NCI-H146 treated with DMSO at 0.1 percent for 48 hours (cell line): ENCODE measurements around the gene NSG1.
"Not testable (repeated sequence)": the region's sequence is repeated elsewhere in the genome, so short reads cannot be mapped to it uniquely, and the experiment has no call there.

Source experiments
- DNase-seq: peaks from one replicate; lab custom pipeline; 2025; ENCODE audit not compliant: unreplicated experiment; lab: John Stamatoyannopoulos, UW

The NSG1 gene

GRCh38 chr4:4415806-4416805 is 29.2 kb downstream of the NSG1 start:
- DNase-seq: no peak

DNA sequence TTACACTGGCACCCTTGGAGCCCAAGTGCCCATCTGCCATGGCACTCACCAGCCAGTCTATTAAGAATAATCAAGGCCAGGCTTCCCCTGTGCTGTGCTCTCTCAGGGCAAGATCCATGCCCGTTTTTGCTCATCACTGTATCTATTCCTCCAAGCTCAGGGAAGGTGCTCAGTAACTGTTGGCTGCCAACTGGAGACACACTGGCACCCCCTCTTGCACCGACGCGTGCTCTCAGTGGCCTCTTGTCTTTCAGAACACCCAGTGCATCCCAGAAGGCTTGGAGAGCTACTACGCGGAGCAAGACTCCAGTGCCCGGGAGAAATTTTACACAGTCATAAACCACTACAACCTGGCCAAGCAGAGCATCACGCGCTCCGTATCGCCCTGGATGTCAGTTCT is 30.1 kb downstream of the NSG1 start:
- DNase-seq: no peak

- DNase-seq: no peak
Observed at GRCh38 chr4:4417886-4418285, 31.0 kb downstream of the NSG1 start.

GRCh38 chr4:4418676-4419390 is 31.9 kb downstream of the NSG1 start:
- no peak for DNase-seq

GRCh38 chr4:4419896-4420295 is 33.0 kb downstream of the NSG1 start:
- DNase-seq: no peak

DNA sequence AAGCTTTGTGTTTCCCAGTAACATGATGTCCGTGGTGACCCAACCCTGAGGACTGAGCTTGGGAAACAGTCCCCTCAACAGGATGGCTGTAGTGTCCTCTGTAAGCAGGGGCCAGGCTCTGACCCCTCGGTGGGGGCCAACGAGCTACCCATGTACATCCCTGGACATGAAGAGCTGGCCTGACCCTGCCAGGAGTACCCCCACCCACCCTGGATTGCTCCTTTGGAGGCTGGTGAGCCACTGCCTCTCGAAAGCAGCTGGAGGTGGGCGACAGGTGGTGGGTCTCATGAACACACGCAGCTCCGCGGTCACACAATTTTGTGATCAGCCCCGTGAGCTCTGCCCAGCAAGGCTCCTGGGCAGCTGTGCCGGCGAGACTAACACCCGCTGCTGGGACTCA is 33.5 kb downstream of the NSG1 start:
- no peak for DNase-seq

GRCh38 chr4:4421356-4421755 is 34.5 kb downstream of the NSG1 start:
- DNase-seq: no peak

GRCh38 chr4:4422117-4422516 is 35.2 kb downstream of the NSG1 start:
- not testable (repeated sequence) for DNase-seq

GRCh38 chr4:4422856-4423499 is 36.1 kb downstream of the NSG1 start:
- no peak for DNase-seq

DNA sequence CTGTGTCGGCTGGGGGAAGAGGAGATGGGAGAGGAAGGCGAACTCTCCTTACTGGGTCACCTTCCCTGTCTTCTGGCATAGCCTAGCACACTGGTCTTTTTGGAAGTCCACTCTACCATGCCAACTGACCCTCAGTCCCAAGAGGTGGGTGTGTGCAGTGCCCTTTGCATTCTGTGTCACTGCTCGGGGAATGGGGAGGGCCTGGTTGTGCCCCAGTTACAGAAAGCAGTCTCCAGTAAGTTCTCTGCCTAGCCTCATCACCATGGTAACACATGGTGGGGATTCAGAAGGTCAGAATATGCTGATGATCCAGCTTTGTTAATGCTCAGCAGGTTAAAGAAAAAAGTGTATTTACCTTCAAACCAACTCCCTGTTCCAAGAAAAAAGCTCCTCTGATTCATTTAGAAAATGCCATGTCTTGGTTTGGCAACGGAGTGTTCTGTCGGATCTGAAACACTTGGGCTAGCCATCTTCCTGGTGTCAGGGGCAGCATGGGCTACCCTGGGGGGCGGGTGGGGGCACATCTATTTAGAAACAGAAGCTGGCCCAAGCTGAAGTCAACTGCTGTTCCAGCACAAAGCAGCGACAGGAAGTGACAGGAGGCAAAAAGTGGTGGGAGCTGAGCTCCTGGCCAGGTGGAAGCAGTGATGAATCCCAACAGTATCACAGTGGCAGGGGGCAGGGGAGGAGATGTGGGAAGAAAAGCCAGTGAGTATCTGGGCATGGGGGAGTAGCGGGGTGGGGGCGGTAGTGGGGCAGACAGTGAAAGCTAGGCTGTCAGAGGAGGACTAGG is 37.0 kb downstream of the NSG1 start:
- DNase-seq: no peak

- DNase-seq: no peak
Observed at GRCh38 chr4:4424499-4425115, 37.7 kb downstream of the NSG1 start.

- DNase-seq: no peak
Observed at GRCh38 chr4:4425119-4425690, 38.3 kb downstream of the NSG1 start.

GRCh38 chr4:4425696-4426095 is 38.8 kb downstream of the NSG1 start:
- no peak for DNase-seq

- no peak for DNase-seq
Observed at GRCh38 chr4:4426511-4427120, 39.7 kb downstream of the NSG1 start.

DNA sequence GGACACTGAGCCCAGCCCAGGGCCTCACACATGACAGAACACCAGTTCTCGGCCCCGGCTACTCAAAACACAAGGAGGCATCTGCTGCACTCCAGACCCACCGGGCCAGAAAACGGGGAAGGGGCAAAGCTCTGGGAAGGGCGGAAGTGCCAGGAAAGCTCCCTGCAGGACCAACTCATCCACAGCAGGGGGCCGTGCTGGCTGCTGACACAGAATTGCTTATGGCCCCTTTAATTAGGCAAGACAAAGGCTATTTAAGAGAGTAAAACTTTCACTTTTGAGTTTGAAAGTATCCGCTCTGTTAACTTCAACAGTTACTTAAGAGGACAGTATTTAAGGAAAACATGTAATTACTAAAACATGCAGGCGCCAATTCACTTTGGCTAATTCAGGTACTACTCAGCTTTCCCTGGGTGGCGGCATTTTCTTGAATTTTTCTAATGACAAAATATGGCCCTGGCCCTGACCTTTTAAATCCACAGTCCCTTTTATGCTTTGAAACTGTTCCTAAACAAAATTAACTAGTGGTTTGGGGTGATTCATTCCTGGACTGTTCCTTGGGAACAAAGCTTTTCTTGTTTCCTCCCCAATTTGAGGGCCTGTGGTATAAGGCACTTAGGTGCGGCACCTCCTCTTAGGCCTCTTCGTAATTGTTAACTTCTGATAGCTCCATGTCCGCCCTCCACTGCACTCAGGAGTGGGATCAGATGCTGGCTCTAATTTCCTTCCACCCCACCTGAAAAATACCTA is 40.4 kb downstream of the NSG1 start:
- DNase-seq: no peak

DNA sequence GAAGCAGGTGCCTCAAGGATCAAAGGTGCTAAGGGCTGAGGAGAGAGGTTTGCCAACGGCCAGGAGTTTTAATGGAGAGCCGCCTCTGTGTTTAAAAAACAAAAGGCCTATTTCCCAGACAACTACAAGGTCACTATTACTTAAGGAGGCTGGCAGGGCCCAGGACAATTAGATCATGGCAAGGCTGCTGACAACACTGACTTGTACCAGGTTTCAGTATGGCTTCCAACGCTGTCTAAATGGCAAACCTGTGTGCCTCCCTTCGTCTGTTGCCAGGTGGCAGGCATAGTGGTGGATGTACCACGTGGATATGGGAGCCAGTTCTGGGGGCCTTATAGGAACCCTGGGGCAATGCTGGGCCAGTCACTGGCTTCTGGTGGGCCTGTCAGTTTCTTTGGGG is 41.0 kb downstream of the NSG1 start:
- no peak for DNase-seq

GRCh38 chr4:4428966-4429875 is 42.3 kb downstream of the NSG1 start:
- no peak for DNase-seq
